Hepatocyte (in vitro differentiated cells): Measurements from ENCODE around the gene FAM236D.
"Not testable (repeated sequence)": the region's sequence is repeated elsewhere in the genome, so short reads cannot be mapped to it uniquely, and the experiment has no call there.

Source experiments
- CTCF ChIP-seq: fragments of 200-600 bp; sonication (generic); IDR thresholded peaks from 2 replicates; pipeline ENCODE4 v1.5.1; 2016; ENCODE audit warnings: antibody characterized with exemption, mild to moderate bottlenecking; ENCODE audit not compliant: poor library complexity
- EZH2 ChIP-seq: fragments of 200-600 bp; sonication (generic); IDR thresholded peaks from 2 replicates; pipeline ENCODE4 v1.6.1; 2016; ENCODE audit warnings: antibody characterized with exemption, mild to moderate bottlenecking, borderline replicate concordance
- EZH2phosphoT487 ChIP-seq: fragments of 200-600 bp; sonication (generic); IDR thresholded peaks from one replicate; pipeline ENCODE4 v1.6.1; 2018; ENCODE audit warnings: antibody characterized with exemption, mild to moderate bottlenecking, low read depth, moderate library complexity; ENCODE audit not compliant: unreplicated experiment, severe bottlenecking

GRCh38 chrX:72830701-72831100, 22.7 kb upstream of the FAM236D start:
- TF ChIP-seq CTCF, EZH2, EZH2phosphoT487: not testable (repeated sequence)
